Mammary epithelial cell (primary cell): ENCODE results near the gene SOX11.

Experiments
- EZH2 ChIP-seq: IDR thresholded peaks from 2 replicates; pipeline ENCODE4 v1.6.1; 2012; ENCODE audit warnings: low read length, inconsistent platforms, borderline replicate concordance
- TF ChIP-seq, protein P1 (sequence below), 2 donors: IDR thresholded peaks in 1 of 2; conservative IDR thresholded peaks in 1 of 2; 2 replicates each; pipeline ENCODE4 v1.5.1; 2011 to 2012; ENCODE audit warnings: inconsistent platforms in 2 of 2, low read length in 2 of 2, mild to moderate bottlenecking in 2 of 2, control low read depth in 1 of 2, low read depth in 1 of 2; ENCODE audit not compliant: insufficient read depth in 1 of 2; ENCODE audit errors: extremely low read depth in 1 of 2

DNA sequence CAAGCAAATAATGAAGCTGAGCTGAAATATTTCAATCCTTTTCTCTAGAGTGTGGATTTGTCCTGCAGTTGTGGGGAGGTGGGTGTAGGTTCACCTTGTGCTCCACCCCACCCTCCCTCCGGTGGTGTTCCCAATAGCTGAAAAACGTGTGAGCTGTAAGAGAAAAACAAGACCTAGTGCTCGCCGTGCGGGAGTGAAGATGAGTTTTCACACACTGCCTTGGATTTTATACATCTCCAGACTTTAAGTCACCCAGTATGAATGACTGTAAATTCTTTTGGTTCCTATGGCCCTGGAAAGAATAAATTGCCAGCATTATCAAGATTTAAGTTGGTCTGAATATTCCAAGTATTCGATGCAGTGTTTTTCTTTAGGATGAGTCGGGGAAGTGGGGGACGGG lies 1.9 kb upstream of the SOX11 start:
- TF ChIP-seq EZH2, result no peak
- TF ChIP-seq, protein P1, sequence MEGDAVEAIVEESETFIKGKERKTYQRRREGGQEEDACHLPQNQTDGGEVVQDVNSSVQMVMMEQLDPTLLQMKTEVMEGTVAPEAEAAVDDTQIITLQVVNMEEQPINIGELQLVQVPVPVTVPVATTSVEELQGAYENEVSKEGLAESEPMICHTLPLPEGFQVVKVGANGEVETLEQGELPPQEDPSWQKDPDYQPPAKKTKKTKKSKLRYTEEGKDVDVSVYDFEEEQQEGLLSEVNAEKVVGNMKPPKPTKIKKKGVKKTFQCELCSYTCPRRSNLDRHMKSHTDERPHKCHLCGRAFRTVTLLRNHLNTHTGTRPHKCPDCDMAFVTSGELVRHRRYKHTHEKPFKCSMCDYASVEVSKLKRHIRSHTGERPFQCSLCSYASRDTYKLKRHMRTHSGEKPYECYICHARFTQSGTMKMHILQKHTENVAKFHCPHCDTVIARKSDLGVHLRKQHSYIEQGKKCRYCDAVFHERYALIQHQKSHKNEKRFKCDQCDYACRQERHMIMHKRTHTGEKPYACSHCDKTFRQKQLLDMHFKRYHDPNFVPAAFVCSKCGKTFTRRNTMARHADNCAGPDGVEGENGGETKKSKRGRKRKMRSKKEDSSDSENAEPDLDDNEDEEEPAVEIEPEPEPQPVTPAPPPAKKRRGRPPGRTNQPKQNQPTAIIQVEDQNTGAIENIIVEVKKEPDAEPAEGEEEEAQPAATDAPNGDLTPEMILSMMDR (conservative IDR thresholded peaks at IDR 0.05 in 1 of 2, IDR thresholded peaks at IDR 0.05 in 1 of 2; ENCODE audit: extremely low read depth in 1 of 2, insufficient read depth in 1 of 2, low read depth in 1 of 2, low read length in 2 of 2), result no peak
